GDM1 (cell line): ENCODE results near the gene DIP2B.
"Not testable (repeated sequence)": the region's sequence is repeated elsewhere in the genome, so short reads cannot be mapped to it uniquely, and the experiment has no call there.

Experiments used
- DNase-seq: peaks from one replicate; lab custom pipeline; 2025; lab: John Stamatoyannopoulos, UW

Gene DIP2B

DNA sequence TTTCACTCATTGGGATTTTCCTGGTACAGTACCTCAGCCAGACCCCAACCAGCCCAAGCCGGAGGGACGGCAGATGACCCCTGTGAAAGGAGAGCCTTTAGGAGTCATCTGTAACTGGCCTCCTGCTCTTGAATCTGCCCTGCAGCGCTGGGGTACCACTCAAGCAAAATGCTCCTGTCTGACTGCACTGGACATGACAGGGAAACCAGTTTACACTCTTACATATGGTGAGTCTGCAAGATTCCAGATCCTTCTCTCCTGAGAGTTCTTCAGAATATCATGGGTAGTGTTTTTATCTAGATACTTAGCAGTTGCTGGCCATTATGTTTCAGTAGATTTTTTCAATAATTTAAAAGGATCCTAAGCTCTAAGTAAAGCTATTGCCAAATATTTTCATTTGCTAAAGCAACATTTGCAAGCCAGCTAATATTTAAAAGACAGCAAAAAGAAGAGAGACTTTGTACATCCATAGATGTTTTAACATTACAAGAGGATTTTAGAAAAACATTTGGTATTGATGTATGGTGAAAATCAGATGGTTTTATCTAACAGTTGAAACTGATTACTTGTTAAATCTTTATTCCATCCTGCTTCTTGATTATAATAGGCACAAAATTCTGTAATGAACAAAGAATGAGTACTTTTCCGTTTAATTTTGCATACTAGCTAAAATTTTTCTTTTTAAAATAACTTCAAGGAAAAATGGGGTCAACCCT, 174.0 kb downstream of the DIP2B start:
- DNase-seq, result no peak

DNA sequence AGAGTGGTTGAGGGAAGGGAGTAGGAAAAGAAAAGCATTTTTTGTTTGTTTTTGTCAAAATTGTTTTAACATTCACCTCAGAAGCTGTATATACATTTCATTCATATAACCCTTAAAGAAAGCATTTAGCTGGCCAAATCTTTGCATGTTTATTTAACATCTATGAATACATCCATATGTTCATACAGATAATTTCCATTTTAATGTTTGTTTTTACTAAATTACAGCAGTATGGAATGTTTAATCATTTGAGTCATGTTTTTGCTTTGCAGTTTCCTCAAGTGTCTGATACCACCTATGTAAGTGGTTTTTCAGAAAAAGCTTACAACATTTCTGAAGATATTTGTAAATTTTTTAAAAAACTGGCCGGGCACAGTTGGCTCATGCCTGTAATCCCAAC, 174.8 kb downstream of the DIP2B start:
- no peak for DNase-seq

DNA sequence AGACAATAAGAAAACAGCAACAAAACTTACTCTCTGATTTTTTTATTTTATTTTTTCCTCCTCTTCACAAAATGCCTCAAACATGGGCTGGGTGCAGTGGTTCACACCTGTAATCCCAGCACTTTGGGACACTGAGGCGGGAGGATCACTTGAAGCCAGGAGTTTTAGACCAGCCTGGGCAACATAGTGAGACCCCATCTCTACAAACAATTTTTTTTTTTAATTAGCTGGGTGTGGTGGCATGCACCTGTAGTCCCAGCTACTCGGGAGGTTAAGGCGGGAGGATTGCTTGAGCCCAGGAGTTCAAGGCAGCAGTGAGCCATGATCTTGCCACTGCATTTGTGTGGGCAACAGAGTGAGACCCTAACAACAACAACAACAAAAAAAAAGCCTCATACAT, 176.3 kb downstream of the DIP2B start:
- not testable (repeated sequence) for DNase-seq

- DNase-seq, result no peak
Measured at GRCh38 chr12:50685641-50686040, 180.9 kb downstream of the DIP2B start.

GRCh38 chr12:50686406-50686805, 181.6 kb downstream of the DIP2B start:
- DNase-seq, result no peak

GRCh38 chr12:50686976-50687375, 182.2 kb downstream of the DIP2B start:
- no peak for DNase-seq

DNA sequence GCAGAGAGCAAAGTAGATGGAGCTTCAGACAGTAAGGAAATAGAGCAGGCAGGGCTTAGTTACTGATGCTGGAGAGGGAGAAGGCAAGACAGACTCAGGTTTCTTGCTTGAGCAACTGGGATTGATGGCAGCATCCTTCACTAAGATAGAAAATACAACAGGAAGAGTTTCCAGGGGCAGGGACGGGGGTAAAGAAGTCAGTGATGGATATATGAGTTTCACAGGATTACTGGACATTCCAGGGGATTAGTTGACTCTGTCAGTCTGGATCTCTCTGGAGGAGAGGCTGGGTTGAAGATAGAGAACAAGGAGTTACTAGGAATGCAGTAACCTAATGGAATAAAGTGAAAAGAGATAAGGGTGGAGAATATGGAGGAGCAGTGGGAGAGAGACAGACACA, 184.7 kb downstream of the DIP2B start:
- DNase-seq, result no peak

GRCh38 chr12:50690925-50691324, 186.1 kb downstream of the DIP2B start:
- no peak for DNase-seq

- no peak for DNase-seq
Measured at GRCh38 chr12:50695961-50696360, 191.2 kb downstream of the DIP2B start.

- DNase-seq, result no peak
Measured at GRCh38 chr12:50696931-50697330, 192.1 kb downstream of the DIP2B start.

- no peak for DNase-seq
Measured at GRCh38 chr12:50699154-50699553, 194.4 kb downstream of the DIP2B start.

DNA sequence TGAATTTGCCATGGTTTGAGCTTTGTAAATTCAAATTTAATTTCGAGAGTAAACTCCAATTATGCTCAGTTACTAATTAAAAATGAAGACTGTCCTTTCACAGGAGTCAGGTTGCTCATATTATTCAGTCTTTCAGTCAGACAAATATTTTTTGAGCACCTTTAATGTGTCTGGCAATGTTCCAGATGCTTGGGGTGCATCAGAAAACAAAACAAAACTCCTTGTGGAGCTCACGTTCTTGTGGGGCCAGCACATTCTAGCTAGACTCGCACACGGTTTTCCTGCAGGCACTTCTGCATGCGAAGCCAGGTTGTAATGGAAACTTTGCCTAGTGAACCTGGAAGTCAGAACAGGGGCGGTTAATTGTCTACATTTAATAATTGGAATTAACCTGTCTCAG, 195.2 kb downstream of the DIP2B start:
- DNase-seq, result no peak

- no peak for DNase-seq
Measured at GRCh38 chr12:50706606-50707005, 201.8 kb downstream of the DIP2B start.

- DNase-seq, result no peak
Measured at GRCh38 chr12:50707396-50707795, 202.6 kb downstream of the DIP2B start.

DNA sequence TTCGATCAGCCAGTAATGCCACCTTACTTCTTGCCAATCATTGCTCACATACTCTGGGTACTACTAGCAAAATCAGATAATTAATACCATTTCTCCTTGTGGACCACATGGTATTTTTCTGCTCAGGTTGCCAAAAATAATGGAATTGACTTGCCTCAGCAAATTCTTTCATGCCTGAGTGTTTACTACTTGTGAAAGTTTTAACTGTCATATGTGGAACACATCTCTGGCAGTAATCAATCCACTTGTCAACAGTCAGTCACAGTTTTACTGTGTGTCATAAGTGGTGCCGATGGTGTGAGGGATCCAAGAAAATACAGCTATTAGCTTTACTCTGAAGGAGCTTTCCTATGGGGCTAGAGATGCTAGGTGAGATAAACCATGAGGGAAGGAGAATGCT, 203.8 kb downstream of the DIP2B start:
- DNase-seq, result no peak

DNA sequence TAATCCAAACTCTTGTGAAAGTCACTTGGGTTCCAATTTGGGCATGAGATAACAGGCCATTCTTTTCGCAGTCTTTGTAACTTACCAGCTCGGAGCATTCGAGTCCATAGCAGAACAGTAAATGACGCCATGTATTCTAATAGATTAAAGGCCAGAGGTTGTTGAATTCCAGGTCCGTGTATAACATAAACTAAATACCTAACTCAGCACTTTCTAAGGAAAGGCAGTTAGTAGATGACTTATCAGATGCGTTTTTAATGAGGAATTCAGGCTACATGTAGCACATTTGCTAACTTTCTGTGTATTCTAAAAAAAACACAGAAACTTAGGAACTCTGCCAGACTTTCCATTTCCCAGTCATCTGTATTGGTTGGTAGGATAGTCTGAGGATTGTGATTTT, 206.3 kb downstream of the DIP2B start:
- no peak for DNase-seq

- DNase-seq, result no peak
Measured at GRCh38 chr12:50715174-50715573, 210.4 kb downstream of the DIP2B start.

GRCh38 chr12:50718760-50719159, 214.0 kb downstream of the DIP2B start:
- no peak for DNase-seq

- no peak for DNase-seq
Measured at GRCh38 chr12:50720085-50720484, 215.3 kb downstream of the DIP2B start.

- no peak for DNase-seq
Measured at GRCh38 chr12:50720501-50720900, 215.7 kb downstream of the DIP2B start.

- no peak for DNase-seq
Measured at GRCh38 chr12:50723865-50724264, 219.1 kb downstream of the DIP2B start.

GRCh38 chr12:50725011-50725942, 220.5 kb downstream of the DIP2B start:
- DNase-seq, result no peak

GRCh38 chr12:50727466-50727865, 222.7 kb downstream of the DIP2B start:
- DNase-seq, result no peak
